Measurements from ENCODE around the gene RAPGEF1. TPM values are rescaled to one million over a fixed set of nuclear protein-coding genes. Genes with fewer than 3 reads are reported as not detected.
A peak's percentile ranks its signal among the peaks of the same experiment; 100 is the strongest.

The RAPGEF1 gene
- total and polyA plus RNA-seq, 9 of the 15 experiments (the other 6 are each of a cell fraction or from before 2014, with no cell fraction given), result 0.06 to 44.1 (median 19.9) TPM

GRCh38 chr9:131661568-131662288 is 78.1 kb downstream of the RAPGEF1 start:
- WGBS (ENCODE audit: insufficient coverage, low coverage, missing lambda C conversion rate), result 44% methylated on average over 6 of the region's 6 CpGs
- Histone ChIP-seq H3K4me2 (ENCODE audit: insufficient read depth, low read length) (no peak overlapping the region), H2AFZ (ENCODE audit: low read depth, low read length) (no peak overlapping the region), H4K20me1 (replicated peaks; ENCODE audit: control insufficient read depth, insufficient read depth, low read length) (no peaks in the 10 kb centered on the region; the same call in 1 of the 2 replicates), H3K27me3 (ENCODE audit: control insufficient read depth in 2 of 2, insufficient read depth in 2 of 2, low read length in 2 of 2) (no peaks in the 10 kb centered on the region), H3K36me3 (ENCODE audit: control insufficient read depth, insufficient read depth, low read length) (no peaks in the 10 kb centered on the region; the same call in 2 of the 3 replicates), H3K4me1 (replicated peaks in 1 of 2; ENCODE audit: control insufficient read depth in 2 of 2, insufficient read depth in 2 of 2, low read length in 2 of 2) (peaks cover 0 to 9% of the 10 kb centered on the region in 2 experiments; a peak in 1 of 5 replicates), H3K27ac (ENCODE audit: extremely low read depth, low read depth, low read length) (no peak overlapping the region), H3K9ac (ENCODE audit: insufficient read depth in 1 of 2, low read depth in 2 of 2, low read length in 2 of 2) (no peak overlapping the region), H3K79me2 (ENCODE audit: control insufficient read depth, insufficient read depth, low read length) (0 out of 3 replicates have a peak, but pooled peaks cover 3% of the 10 kb centered on the region), H3K9me1 (ENCODE audit: control insufficient read depth, insufficient read depth, low read length) (no peaks in the 10 kb centered on the region), H3K9me3 (replicated peaks; ENCODE audit: control insufficient read depth, insufficient read depth, low read depth, low read length) (no peaks in the 10 kb centered on the region), H3K4me3 (no peak overlapping the region)
- in situ Hi-C loops (cut with MboI), result no loop called here
- intact Hi-C loops (cut with micrococcal nuclease), result no loop called here
- ChIA-PET POLR2A (interaction anchor here (0.6 kb wide), 1 partner anchor 420 kb away, joined by 3 read pairs; no protein-coding TSS in a partner anchor), CTCF (ENCODE audit: low intra/inter-chr PET ratio) (no interaction called here)
- BruUV-seq (replicated peaks), result no TSS peak
- no peak for TF ChIP-seq U2AF2 (optimal IDR thresholded peaks at IDR 0.05; ENCODE audit: low read depth, low read length)
- TF ChIP-seq BHLHE40 (IDR thresholded peaks at IDR 0.05; ENCODE audit: low read length), result no peak
- TF ChIP-seq FOXK1 (CRISPR knock-in tag; IDR thresholded peaks at IDR 0.05; ENCODE audit: borderline replicate concordance), result no peak
- no peak for TF ChIP-seq DMBX1 (CRISPR knock-in tag; IDR thresholded peaks at IDR 0.05; ENCODE audit: borderline replicate concordance)
- no peak for TF ChIP-seq LCOR (CRISPR knock-in tag; IDR thresholded peaks at IDR 0.05)
- no peak for TF ChIP-seq RBM25 (IDR thresholded peaks at IDR 0.05; ENCODE audit: low read depth, low read length, severe bottlenecking)
- no peak for TF ChIP-seq BCL6 (CRISPR knock-in tag; IDR thresholded peaks at IDR 0.05)
- TF ChIP-seq HLTF (IDR thresholded peaks at IDR 0.05), result no peak
- TF ChIP-seq GABPB1 (CRISPR knock-in tag; IDR thresholded peaks at IDR 0.05), result no peak
- no peak for TF ChIP-seq ZKSCAN1 (IDR thresholded peaks at IDR 0.05; ENCODE audit: low read depth, low read length)
- TF ChIP-seq SP2 (IDR thresholded peaks at IDR 0.05; ENCODE audit: extremely low read depth, low read depth, low read length, poor library complexity, severe bottlenecking), result no peak
- TF ChIP-seq KHSRP (IDR thresholded peaks at IDR 0.05), result no peak
- TF ChIP-seq ZC3H8 (IDR thresholded peaks at IDR 0.05), result no peak
- no peak for TF ChIP-seq THRB (CRISPR knock-in tag; conservative IDR thresholded peaks at IDR 0.05)
- no peak for TF ChIP-seq ZNF121 (CRISPR knock-in tag; conservative IDR thresholded peaks at IDR 0.05)
- TF ChIP-seq RB1 (IDR thresholded peaks at IDR 0.05; ENCODE audit: low read depth), result no peak
- no peak for TF ChIP-seq MTA3 (IDR thresholded peaks at IDR 0.05; ENCODE audit: borderline replicate concordance)
- no peak for TF ChIP-seq ZBTB5 (IDR thresholded peaks at IDR 0.05)
- no peak for TF ChIP-seq TEAD4 (IDR thresholded peaks at IDR 0.05; ENCODE audit: low read length)
- no peak for TF ChIP-seq TEAD4 (CRISPR knock-in tag; IDR thresholded peaks at IDR 0.05; ENCODE audit: borderline replicate concordance)
- TF ChIP-seq RFX1 (IDR thresholded peaks at IDR 0.05), result no peak
- DNase-seq (ENCODE audit: extremely low read depth in 1 of 4, low spot score in 3 of 4), result peak; percentile 30 to 53 (median 50)
- ATAC-seq, result peak; percentile 83
- FAIRE-seq, result peak; percentile 29
